Measurements from ENCODE around the gene SPSB4.

SPSB4 gene

DNA sequence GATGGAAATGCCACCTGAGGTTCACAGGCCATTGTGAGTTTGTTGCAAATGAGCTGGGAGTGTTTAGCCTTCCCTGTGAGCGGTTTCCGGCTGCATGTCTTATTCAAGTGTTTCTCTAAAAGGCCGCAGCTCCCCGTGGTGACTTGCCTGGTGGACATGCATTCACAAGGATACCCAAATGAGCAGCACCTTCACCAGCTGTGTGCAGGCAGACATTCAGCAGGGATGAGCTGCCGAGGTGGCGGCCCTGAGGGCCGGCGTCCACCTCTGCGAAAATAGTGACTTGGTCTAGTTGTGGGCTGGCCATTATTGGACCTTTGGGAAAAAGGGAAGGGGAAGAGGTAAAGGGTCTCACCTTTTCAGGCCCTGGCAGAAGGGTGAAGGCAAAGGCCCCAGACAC lies 23.4 kb downstream of the SPSB4 start:
- no peak for TF ChIP-seq CTCF (IDR thresholded peaks at IDR 0.05; ENCODE audit: borderline replicate concordance, insufficient read depth, low read depth, low read length)
- H3K4me3 ChIP-seq (ENCODE audit: low read depth, low read length): no peak overlapping the region

- H3K4me3 ChIP-seq (ENCODE audit: low read depth, low read length): no peak overlapping the region
- TF ChIP-seq CTCF (IDR thresholded peaks at IDR 0.05; ENCODE audit: borderline replicate concordance, insufficient read depth, low read depth, low read length): no peak
These were observed 25.1 kb downstream of the SPSB4 start for GRCh38 chr3:141076036-141076773.

DNA sequence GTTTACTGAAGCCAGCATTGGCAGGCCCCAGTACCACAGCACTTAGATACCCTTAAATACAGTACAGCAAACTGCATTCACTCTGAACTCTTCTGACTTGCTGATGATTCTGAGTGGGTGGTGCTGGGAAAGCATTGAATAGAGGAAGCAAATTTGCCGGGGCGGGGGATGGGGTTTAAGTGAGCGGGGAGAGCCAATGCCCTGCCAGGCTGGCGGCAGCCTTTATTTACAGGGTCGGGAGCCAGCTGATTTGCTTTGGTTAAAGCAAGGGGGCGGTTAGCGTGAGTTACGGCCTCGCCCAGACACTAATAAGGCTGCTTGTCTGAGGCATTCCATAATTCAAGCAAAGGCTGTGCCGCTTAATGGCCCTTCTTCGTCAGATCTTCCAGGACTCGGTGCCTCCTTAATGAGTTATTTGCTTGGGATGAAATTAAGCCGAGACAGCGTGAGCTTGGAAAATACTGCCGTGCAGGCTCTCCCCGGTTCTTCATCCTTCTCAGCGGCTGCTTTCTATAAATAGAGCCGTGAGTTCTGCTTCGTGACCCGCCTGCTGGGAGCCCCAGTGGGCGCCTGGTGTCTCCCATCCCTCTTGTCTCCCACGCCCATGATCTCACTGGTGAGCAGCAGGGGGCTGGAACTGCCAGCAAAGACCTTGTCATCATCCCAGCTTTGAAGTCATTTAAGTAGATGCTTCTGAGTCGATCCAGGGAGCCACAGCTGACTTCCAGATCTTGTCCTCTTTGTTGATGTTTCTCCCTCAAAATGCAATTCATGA lies 25.8 kb downstream of the SPSB4 start:
- H3K4me3 ChIP-seq (ENCODE audit: low read depth, low read length): no peak overlapping the region
- no peak for TF ChIP-seq CTCF (IDR thresholded peaks at IDR 0.05; ENCODE audit: borderline replicate concordance, insufficient read depth, low read depth, low read length)

DNA sequence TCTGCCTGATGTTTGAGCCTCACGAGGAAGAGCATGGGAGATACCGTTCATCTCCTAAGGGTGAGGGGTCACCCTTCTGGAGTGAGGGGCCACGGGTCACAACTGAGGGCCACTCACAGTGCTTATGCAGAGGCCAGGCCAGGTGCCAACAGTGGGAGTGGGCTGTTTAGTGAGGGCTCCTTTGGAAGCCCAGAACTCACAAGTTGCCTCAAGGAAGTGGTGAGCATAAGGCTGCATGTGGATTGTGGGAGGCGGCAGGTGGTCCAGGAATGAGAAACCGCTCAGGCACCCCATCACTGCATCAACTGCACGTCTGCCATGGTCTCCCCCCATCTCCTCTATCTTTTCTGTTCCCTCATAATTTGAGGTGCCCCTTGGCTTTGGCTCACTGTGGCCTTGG lies 26.5 kb downstream of the SPSB4 start:
- H3K4me3 ChIP-seq (ENCODE audit: low read depth, low read length): no peak overlapping the region
- no peak for TF ChIP-seq CTCF (IDR thresholded peaks at IDR 0.05; ENCODE audit: borderline replicate concordance, insufficient read depth, low read depth, low read length)

- no peak overlapping the region for H3K4me3 ChIP-seq (ENCODE audit: low read depth, low read length)
- TF ChIP-seq CTCF (IDR thresholded peaks at IDR 0.05; ENCODE audit: borderline replicate concordance, insufficient read depth, low read depth, low read length): no peak
These were observed 27.1 kb downstream of the SPSB4 start for GRCh38 chr3:141078200-141078599.

- no peak overlapping the region for H3K4me3 ChIP-seq (ENCODE audit: low read depth, low read length)
- TF ChIP-seq CTCF (IDR thresholded peaks at IDR 0.05; ENCODE audit: borderline replicate concordance, insufficient read depth, low read depth, low read length): no peak
These were observed 29.3 kb downstream of the SPSB4 start for GRCh38 chr3:141080431-141080830.

Data from GM12875 (cell line).